GM23338 (cell line): ENCODE data around the gene WWOX. TPM values are rescaled to one million over a fixed set of nuclear protein-coding genes. Genes with fewer than 3 reads are reported as not detected.

ENCODE experiments used
- ATAC-seq: fragments of 200-7000 bp; cut with Tn5 transposase; 3 replicates; pipeline ENCODE4 v1.9.1; 2020
- DNase-seq: peaks from one replicate; pipeline ENCODE4 v3.0.0-alpha.2; 2015; ENCODE audit warnings: low spot score
- H2AFZ ChIP-seq: fragments of 200-600 bp; sonication (generic); 2 replicates; pipeline ENCODE4 v1.8.0; 2016; ENCODE audit warnings: antibody characterized with exemption, mild to moderate bottlenecking, moderate library complexity
- H3F3A ChIP-seq: fragments of 200-600 bp; sonication (generic); replicated peaks from 2 replicates; pipeline ENCODE4 v1.8.0; 2017; ENCODE audit warnings: antibody characterized with exemption, mixed run types, low read depth
- H3K27ac ChIP-seq: fragments of 200-600 bp; sonication (generic); 2 replicates; pipeline ENCODE4 v1.6.1; 2016; ENCODE audit warnings: low read depth
- H3K27me3 ChIP-seq: fragments of 200-600 bp; sonication (generic); 2 replicates; pipeline ENCODE4 v1.8.0; 2016; ENCODE audit warnings: mild to moderate bottlenecking, mixed run types, moderate library complexity; ENCODE audit not compliant: insufficient read depth
- H3K36me3 ChIP-seq: fragments of 200-600 bp; sonication (generic); 2 replicates; pipeline ENCODE4 v1.8.0; 2016; ENCODE audit warnings: mild to moderate bottlenecking; ENCODE audit not compliant: insufficient read depth
- H3K4me1 ChIP-seq: fragments of 200-600 bp; sonication (generic); 2 replicates; pipeline ENCODE4 v1.8.0; 2016; ENCODE audit warnings: mild to moderate bottlenecking, moderate library complexity; ENCODE audit not compliant: insufficient read depth
- H3K4me2 ChIP-seq: fragments of 200-600 bp; sonication (generic); 2 replicates; pipeline ENCODE4 v1.7.1; 2017; ENCODE audit warnings: mixed run types
- H3K4me3 ChIP-seq: fragments of 200-600 bp; sonication (generic); 2 replicates; pipeline ENCODE4 v1.6.1; 2016; ENCODE audit warnings: mixed run types
- H3K79me2 ChIP-seq: fragments of 200-600 bp; sonication (generic); replicated peaks from 2 replicates; pipeline ENCODE4 v1.8.0; 2017; ENCODE audit warnings: mild to moderate bottlenecking; ENCODE audit not compliant: insufficient read depth
- H3K9me2 ChIP-seq: fragments of 200-600 bp; sonication (generic); 2 replicates; pipeline ENCODE4 v1.8.0; 2017; ENCODE audit not compliant: insufficient read depth
- H4K20me1 ChIP-seq: fragments of 200-600 bp; sonication (generic); replicated peaks from 2 replicates; pipeline ENCODE4 v1.8.0; 2017; ENCODE audit warnings: mild to moderate bottlenecking; ENCODE audit not compliant: insufficient read depth
- H3K27ac Mint-ChIP-seq: 2 replicates; pipeline ENCODE4 v1.8.0; 2020; ENCODE audit warnings: inconsistent platforms, mild to moderate bottlenecking, moderate library complexity, mixed read lengths
- H3K27me3 Mint-ChIP-seq: 3 replicates; pipeline ENCODE4 v1.8.0; 2022; ENCODE audit warnings: low read depth, mild to moderate bottlenecking, moderate library complexity, mixed read lengths, inconsistent platforms; ENCODE audit not compliant: insufficient read depth, poor library complexity
- H3K36me3 Mint-ChIP-seq: 3 replicates; pipeline ENCODE4 v1.8.0; 2021; ENCODE audit warnings: low read depth, mild to moderate bottlenecking, inconsistent platforms, moderate library complexity, mixed read lengths
- H3K4me1 Mint-ChIP-seq: 3 replicates; pipeline ENCODE4 v1.8.0; 2020; ENCODE audit warnings: mild to moderate bottlenecking, inconsistent platforms, mixed read lengths
- H3K4me3 Mint-ChIP-seq: 3 replicates; pipeline ENCODE4 v1.8.0; 2021; ENCODE audit warnings: moderate library complexity, mild to moderate bottlenecking, inconsistent platforms, mixed read lengths
- H3K9me3 Mint-ChIP-seq: 3 replicates; pipeline ENCODE4 v1.8.0; 2020; ENCODE audit warnings: moderate library complexity, mild to moderate bottlenecking, inconsistent platforms, mixed read lengths
- CREB1 ChIP-seq: fragments of 250-450 bp; sonication (Bioruptor Pico); IDR thresholded peaks from 2 replicates; pipeline ENCODE4 v1.5.0; 2020; ENCODE audit warnings: low read depth, mild to moderate bottlenecking, moderate library complexity
- EZH2 ChIP-seq: fragments of 200-600 bp; sonication (generic); IDR thresholded peaks from one replicate; pipeline ENCODE4 v1.8.0; 2017; ENCODE audit warnings: antibody characterized with exemption, mild to moderate bottlenecking, low read depth; ENCODE audit not compliant: unreplicated experiment
- EZH2phosphoT487 ChIP-seq: fragments of 200-600 bp; sonication (generic); IDR thresholded peaks from one replicate; pipeline ENCODE4 v1.8.1; 2018; ENCODE audit warnings: antibody characterized with exemption; ENCODE audit not compliant: unreplicated experiment
- JUNB ChIP-seq: IDR thresholded peaks from one replicate; pipeline ENCODE4 v1.6.1; 2016; ENCODE audit warnings: antibody characterized with exemption; ENCODE audit not compliant: unreplicated experiment
- NANOG ChIP-seq: IDR thresholded peaks from 2 replicates; pipeline ENCODE4 v1.6.1; 2016; ENCODE audit warnings: antibody characterized with exemption, borderline replicate concordance
- POLR2AphosphoS5 ChIP-seq: IDR thresholded peaks from 2 replicates; pipeline ENCODE4 v1.6.1; 2016; ENCODE audit warnings: antibody characterized with exemption, low read depth
- STAT1 ChIP-seq: IDR thresholded peaks from one replicate; pipeline ENCODE4 v1.6.1; 2016; ENCODE audit warnings: antibody characterized with exemption; ENCODE audit not compliant: unreplicated experiment
- ZNF114 ChIP-seq: fragments of 250-450 bp; sonication (Bioruptor Pico); IDR thresholded peaks from 2 replicates; pipeline ENCODE4 v1.5.0; 2020; ENCODE audit warnings: mild to moderate bottlenecking, moderate library complexity
- ZNF331 ChIP-seq: fragments of 250-450 bp; sonication (Bioruptor Pico); IDR thresholded peaks from 2 replicates; pipeline ENCODE4 v1.5.0; 2020; ENCODE audit warnings: low read depth, mild to moderate bottlenecking, moderate library complexity
- polyA plus RNA-seq: library from polyadenylated mRNA; unstranded; fragments of >200 nt; fragmentation: Nextera tagmentation; extraction: Ambion mirVana; gene quantifications from 2 replicates; pipeline ENCODE4 v1.2.1, GENCODE V29; 2016
- total RNA-seq: library from RNA; depleted of rRNA; stranded (reverse); fragments of >200 nt; shearing (Covaris generic); gene quantifications from 2 replicates; pipeline ENCODE4 v1.2.3, GENCODE V29; 2014
- TF ChIP-seq, protein P1 (sequence below): IDR thresholded peaks from one replicate; pipeline ENCODE4 v1.6.1; 2018; ENCODE audit warnings: antibody characterized with exemption; ENCODE audit not compliant: unreplicated experiment
- TF ChIP-seq, protein P2 (sequence below): fragments of 250-450 bp; sonication (Bioruptor Pico); IDR thresholded peaks from 2 replicates; pipeline ENCODE4 v1.5.0; 2020; ENCODE audit warnings: mild to moderate bottlenecking, moderate library complexity
- TF ChIP-seq, protein P3 (sequence below): IDR thresholded peaks from 2 replicates; pipeline ENCODE4 v1.6.1; 2016; ENCODE audit warnings: antibody characterized with exemption
- TF ChIP-seq, protein P4 (sequence below), 2 experiments: fragments of 200-600 bp in 1 of 2; sonication (generic) in 1 of 2; conservative IDR thresholded peaks; 2 replicates each; pipeline versions ENCODE4 v1.5.1 to v1.6.1; 2016 to 2017; ENCODE audit warnings: antibody characterized with exemption in 2 of 2, low read depth in 2 of 2, mild to moderate bottlenecking in 2 of 2, moderate library complexity in 1 of 2

Gene WWOX
- total and polyA plus RNA-seq, 2 experiments from 2014 or later, result 10.0 to 19.3 TPM

DNA sequence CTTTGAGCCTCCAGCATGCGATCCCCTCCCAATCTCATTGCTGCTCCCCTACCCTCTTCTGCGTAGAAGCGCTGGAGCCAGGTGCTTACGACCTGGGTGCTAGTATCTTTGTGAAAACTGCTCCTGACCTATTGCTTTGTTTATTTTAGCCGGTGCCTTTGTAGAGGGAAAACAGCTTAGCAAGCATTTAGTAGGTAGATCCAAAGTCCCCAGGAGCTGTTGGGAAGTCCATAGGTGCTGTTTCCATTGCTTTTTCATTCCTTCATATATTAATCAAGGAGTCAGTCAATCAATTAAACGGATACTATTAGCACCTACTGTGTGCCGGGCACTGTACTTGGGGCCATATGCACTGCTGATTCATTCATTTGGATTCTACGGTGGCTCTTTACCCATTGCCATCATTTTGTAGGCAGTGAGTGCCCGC is 497.6 kb downstream of the WWOX start:
- no peak overlapping the region for H3K4me3 Mint-ChIP-seq
- H3K4me1 Mint-ChIP-seq, result peaks cover 56% of the 10 kb centered on the region
- no peaks in the 10 kb centered on the region for H3K27me3 ChIP-seq
- H3K4me3 ChIP-seq, result no peak overlapping the region
- ATAC-seq, result no peak
- H3F3A ChIP-seq, result no peaks in the 10 kb centered on the region
- H4K20me1 ChIP-seq, result no peaks in the 10 kb centered on the region
- H3K27ac Mint-ChIP-seq, result no peak overlapping the region
- H3K27me3 Mint-ChIP-seq, result peaks cover 6% of the 10 kb centered on the region
- no peaks in the 10 kb centered on the region for H3K9me2 ChIP-seq
- no peak overlapping the region for H2AFZ ChIP-seq
- no peaks in the 10 kb centered on the region; the same call in 2 of the 3 replicates for H3K9me3 Mint-ChIP-seq
- DNase-seq, result no peak
- no peaks in the 10 kb centered on the region; the same call in 1 of the 2 replicates for H3K4me1 ChIP-seq
- no peak overlapping the region for H3K27ac ChIP-seq
- no peaks in the 10 kb centered on the region for H3K79me2 ChIP-seq
- TF ChIP-seq ZNF331 (CRISPR knock-in tag) (no peak), NANOG (no peak), EZH2 (no peak), ZNF114 (CRISPR knock-in tag) (no peak), CREB1 (CRISPR knock-in tag) (no peak), EZH2phosphoT487 (no peak), POLR2AphosphoS5 (no peak), STAT1 (no peak), JUNB (no peak)
- TF ChIP-seq, protein P1, sequence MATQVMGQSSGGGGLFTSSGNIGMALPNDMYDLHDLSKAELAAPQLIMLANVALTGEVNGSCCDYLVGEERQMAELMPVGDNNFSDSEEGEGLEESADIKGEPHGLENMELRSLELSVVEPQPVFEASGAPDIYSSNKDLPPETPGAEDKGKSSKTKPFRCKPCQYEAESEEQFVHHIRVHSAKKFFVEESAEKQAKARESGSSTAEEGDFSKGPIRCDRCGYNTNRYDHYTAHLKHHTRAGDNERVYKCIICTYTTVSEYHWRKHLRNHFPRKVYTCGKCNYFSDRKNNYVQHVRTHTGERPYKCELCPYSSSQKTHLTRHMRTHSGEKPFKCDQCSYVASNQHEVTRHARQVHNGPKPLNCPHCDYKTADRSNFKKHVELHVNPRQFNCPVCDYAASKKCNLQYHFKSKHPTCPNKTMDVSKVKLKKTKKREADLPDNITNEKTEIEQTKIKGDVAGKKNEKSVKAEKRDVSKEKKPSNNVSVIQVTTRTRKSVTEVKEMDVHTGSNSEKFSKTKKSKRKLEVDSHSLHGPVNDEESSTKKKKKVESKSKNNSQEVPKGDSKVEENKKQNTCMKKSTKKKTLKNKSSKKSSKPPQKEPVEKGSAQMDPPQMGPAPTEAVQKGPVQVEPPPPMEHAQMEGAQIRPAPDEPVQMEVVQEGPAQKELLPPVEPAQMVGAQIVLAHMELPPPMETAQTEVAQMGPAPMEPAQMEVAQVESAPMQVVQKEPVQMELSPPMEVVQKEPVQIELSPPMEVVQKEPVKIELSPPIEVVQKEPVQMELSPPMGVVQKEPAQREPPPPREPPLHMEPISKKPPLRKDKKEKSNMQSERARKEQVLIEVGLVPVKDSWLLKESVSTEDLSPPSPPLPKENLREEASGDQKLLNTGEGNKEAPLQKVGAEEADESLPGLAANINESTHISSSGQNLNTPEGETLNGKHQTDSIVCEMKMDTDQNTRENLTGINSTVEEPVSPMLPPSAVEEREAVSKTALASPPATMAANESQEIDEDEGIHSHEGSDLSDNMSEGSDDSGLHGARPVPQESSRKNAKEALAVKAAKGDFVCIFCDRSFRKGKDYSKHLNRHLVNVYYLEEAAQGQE, result no peak
- TF ChIP-seq, protein P2, sequence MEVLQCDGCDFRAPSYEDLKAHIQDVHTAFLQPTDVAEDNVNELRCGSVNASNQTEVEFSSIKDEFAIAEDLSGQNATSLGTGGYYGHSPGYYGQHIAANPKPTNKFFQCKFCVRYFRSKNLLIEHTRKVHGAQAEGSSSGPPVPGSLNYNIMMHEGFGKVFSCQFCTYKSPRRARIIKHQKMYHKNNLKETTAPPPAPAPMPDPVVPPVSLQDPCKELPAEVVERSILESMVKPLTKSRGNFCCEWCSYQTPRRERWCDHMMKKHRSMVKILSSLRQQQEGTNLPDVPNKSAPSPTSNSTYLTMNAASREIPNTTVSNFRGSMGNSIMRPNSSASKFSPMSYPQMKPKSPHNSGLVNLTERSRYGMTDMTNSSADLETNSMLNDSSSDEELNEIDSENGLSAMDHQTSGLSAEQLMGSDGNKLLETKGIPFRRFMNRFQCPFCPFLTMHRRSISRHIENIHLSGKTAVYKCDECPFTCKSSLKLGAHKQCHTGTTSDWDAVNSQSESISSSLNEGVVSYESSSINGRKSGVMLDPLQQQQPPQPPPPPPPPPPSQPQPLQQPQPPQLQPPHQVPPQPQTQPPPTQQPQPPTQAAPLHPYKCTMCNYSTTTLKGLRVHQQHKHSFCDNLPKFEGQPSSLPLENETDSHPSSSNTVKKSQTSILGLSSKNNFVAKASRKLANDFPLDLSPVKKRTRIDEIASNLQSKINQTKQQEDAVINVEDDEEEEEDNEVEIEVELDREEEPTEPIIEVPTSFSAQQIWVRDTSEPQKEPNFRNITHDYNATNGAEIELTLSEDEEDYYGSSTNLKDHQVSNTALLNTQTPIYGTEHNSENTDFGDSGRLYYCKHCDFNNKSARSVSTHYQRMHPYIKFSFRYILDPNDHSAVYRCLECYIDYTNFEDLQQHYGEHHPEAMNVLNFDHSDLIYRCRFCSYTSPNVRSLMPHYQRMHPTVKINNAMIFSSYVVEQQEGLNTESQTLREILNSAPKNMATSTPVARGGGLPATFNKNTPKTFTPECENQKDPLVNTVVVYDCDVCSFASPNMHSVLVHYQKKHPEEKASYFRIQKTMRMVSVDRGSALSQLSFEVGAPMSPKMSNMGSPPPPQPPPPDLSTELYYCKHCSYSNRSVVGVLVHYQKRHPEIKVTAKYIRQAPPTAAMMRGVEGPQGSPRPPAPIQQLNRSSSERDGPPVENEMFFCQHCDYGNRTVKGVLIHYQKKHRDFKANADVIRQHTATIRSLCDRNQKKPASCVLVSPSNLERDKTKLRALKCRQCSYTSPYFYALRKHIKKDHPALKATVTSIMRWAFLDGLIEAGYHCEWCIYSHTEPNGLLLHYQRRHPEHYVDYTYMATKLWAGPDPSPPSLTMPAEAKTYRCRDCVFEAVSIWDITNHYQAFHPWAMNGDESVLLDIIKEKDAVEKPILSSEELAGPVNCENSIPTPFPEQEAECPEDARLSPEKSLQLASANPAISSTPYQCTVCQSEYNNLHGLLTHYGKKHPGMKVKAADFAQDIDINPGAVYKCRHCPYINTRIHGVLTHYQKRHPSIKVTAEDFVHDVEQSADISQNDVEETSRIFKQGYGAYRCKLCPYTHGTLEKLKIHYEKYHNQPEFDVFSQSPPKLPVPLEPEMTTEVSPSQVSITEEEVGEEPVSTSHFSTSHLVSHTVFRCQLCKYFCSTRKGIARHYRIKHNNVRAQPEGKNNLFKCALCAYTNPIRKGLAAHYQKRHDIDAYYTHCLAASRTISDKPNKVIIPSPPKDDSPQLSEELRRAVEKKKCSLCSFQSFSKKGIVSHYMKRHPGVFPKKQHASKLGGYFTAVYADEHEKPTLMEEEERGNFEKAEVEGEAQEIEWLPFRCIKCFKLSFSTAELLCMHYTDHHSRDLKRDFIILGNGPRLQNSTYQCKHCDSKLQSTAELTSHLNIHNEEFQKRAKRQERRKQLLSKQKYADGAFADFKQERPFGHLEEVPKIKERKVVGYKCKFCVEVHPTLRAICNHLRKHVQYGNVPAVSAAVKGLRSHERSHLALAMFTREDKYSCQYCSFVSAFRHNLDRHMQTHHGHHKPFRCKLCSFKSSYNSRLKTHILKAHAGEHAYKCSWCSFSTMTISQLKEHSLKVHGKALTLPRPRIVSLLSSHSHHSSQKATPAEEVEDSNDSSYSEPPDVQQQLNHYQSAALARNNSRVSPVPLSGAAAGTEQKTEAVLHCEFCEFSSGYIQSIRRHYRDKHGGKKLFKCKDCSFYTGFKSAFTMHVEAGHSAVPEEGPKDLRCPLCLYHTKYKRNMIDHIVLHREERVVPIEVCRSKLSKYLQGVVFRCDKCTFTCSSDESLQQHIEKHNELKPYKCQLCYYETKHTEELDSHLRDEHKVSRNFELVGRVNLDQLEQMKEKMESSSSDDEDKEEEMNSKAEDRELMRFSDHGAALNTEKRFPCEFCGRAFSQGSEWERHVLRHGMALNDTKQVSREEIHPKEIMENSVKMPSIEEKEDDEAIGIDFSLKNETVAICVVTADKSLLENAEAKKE (CRISPR knock-in tag), result no peak
- TF ChIP-seq, protein P3, sequence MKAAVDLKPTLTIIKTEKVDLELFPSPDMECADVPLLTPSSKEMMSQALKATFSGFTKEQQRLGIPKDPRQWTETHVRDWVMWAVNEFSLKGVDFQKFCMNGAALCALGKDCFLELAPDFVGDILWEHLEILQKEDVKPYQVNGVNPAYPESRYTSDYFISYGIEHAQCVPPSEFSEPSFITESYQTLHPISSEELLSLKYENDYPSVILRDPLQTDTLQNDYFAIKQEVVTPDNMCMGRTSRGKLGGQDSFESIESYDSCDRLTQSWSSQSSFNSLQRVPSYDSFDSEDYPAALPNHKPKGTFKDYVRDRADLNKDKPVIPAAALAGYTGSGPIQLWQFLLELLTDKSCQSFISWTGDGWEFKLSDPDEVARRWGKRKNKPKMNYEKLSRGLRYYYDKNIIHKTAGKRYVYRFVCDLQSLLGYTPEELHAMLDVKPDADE, result no peak
- TF ChIP-seq, protein P4, sequence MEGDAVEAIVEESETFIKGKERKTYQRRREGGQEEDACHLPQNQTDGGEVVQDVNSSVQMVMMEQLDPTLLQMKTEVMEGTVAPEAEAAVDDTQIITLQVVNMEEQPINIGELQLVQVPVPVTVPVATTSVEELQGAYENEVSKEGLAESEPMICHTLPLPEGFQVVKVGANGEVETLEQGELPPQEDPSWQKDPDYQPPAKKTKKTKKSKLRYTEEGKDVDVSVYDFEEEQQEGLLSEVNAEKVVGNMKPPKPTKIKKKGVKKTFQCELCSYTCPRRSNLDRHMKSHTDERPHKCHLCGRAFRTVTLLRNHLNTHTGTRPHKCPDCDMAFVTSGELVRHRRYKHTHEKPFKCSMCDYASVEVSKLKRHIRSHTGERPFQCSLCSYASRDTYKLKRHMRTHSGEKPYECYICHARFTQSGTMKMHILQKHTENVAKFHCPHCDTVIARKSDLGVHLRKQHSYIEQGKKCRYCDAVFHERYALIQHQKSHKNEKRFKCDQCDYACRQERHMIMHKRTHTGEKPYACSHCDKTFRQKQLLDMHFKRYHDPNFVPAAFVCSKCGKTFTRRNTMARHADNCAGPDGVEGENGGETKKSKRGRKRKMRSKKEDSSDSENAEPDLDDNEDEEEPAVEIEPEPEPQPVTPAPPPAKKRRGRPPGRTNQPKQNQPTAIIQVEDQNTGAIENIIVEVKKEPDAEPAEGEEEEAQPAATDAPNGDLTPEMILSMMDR (conservative IDR thresholded peaks at IDR 0.05; ENCODE audit: low read depth in 2 of 2), result no peak
- no peaks in the 10 kb centered on the region for H3K36me3 ChIP-seq
- H3K36me3 Mint-ChIP-seq, result peaks cover 5% of the 10 kb centered on the region; the same call in 1 of the 3 replicates
- H3K4me2 ChIP-seq, result no peak overlapping the region
